Endothelial cell of umbilical vein (primary cell): ENCODE results near the gene TNRC6A. TPM values are rescaled to one million over a fixed set of nuclear protein-coding genes. Genes with fewer than 3 reads are reported as not detected.

Experiments
- BruUV-seq: library from RNA; stranded (reverse); fragments of 400-500 nt; replicated peaks from 2 replicates; lab custom pipeline; 2021; lab: Mats Ljungman, UMichigan
- CTCF ChIA-PET: fragments of 300-600, 350-600 bp; sonication (Branson Sonifier 250); formaldehyde crosslinking; loops from one replicate; lab custom pipeline; 2021; ENCODE audit warnings: antibody characterized with exemption, inconsistent platforms; lab: Charles Lee
- POLR2A ChIA-PET: fragments of 300-600, 350-600 bp; sonication (Branson Sonifier 250); formaldehyde crosslinking; loops from one replicate; lab custom pipeline; 2021; ENCODE audit warnings: antibody characterized with exemption, inconsistent platforms; lab: Charles Lee
- DNase-seq: peaks from one replicate; pipeline ENCODE4 v3.0.0-alpha.2; 2011; ENCODE audit warnings: low read depth, low spot score
- FAIRE-seq: peaks from 2 replicates; lab custom pipeline; 2011; peaks lifted over from hg19 to GRCh38; lab: Jason Lieb, UNC
- H2AFZ ChIP-seq: 2 replicates; pipeline ENCODE4 v1.6.0; 2012; ENCODE audit warnings: low read depth, low read length, control low read depth, inconsistent platforms
- H3K27ac ChIP-seq: 2 replicates; pipeline ENCODE4 v1.5.1; 2011; ENCODE audit warnings: low read depth, mild to moderate bottlenecking, control low read depth, low read length, moderate library complexity; ENCODE audit not compliant: insufficient read depth
- H3K27me3 ChIP-seq, 2 experiments: 2 replicates each; pipeline versions ENCODE4 v1.6.0 to v1.6.1; 2011; ENCODE audit warnings: low read length in 2 of 2, mixed read lengths in 1 of 2; ENCODE audit not compliant: control insufficient read depth in 2 of 2, insufficient read depth in 2 of 2
- H3K36me3 ChIP-seq, 2 experiments: 2 replicates in 1 of 2; 3 replicates in 1 of 2; pipeline ENCODE4 v1.5.1; 2011; ENCODE audit warnings: low read length in 2 of 2, mild to moderate bottlenecking in 1 of 2, moderate library complexity in 1 of 2; ENCODE audit not compliant: control insufficient read depth in 2 of 2, insufficient read depth in 2 of 2; ENCODE audit errors: extremely low read depth in 1 of 2
- H3K4me1 ChIP-seq: 3 replicates; pipeline ENCODE4 v1.5.1; 2011; ENCODE audit warnings: mild to moderate bottlenecking, low read length; ENCODE audit not compliant: control insufficient read depth, insufficient read depth; ENCODE audit errors: extremely low read depth
- H3K4me2 ChIP-seq: 2 replicates; pipeline ENCODE4 v1.6.1; 2011; ENCODE audit warnings: low read length, control low read depth, mixed read lengths; ENCODE audit not compliant: insufficient read depth
- H3K4me3 ChIP-seq, 3 experiments: fragments of 200-600 bp in 1 of 3; sonication (generic), shearing (Covaris generic) in 1 of 3; replicated peaks in 1 of 3; 2 replicates each; pipeline ENCODE4 v1.5.1; 2011 to 2016; ENCODE audit warnings: control low read depth in 3 of 3, low read length in 3 of 3, mild to moderate bottlenecking in 2 of 3, inconsistent platforms in 1 of 3, low read depth in 1 of 3, moderate library complexity in 1 of 3; ENCODE audit not compliant: insufficient read depth in 1 of 3
- H3K79me2 ChIP-seq: 2 replicates; pipeline ENCODE4 v1.6.0; 2012; ENCODE audit warnings: low read length, inconsistent platforms; ENCODE audit not compliant: control insufficient read depth, insufficient read depth
- H3K9ac ChIP-seq: replicated peaks from 2 replicates; pipeline ENCODE3; 2011; ENCODE audit warnings: low read length, control low read depth; ENCODE audit not compliant: insufficient read depth; ENCODE audit errors: extremely low read depth
- H3K9me1 ChIP-seq: replicated peaks from 3 replicates; pipeline ENCODE4 v1.6.0; 2011; ENCODE audit warnings: mild to moderate bottlenecking, low read length; ENCODE audit not compliant: control insufficient read depth, insufficient read depth; ENCODE audit errors: extremely low read depth
- H3K9me3 ChIP-seq: replicated peaks from 2 replicates; pipeline ENCODE4 v1.5.1; 2012; ENCODE audit warnings: low read length, inconsistent platforms; ENCODE audit not compliant: control insufficient read depth, insufficient read depth
- H4K20me1 ChIP-seq: replicated peaks from 2 replicates; pipeline ENCODE3; 2011; ENCODE audit warnings: mild to moderate bottlenecking, low read length; ENCODE audit not compliant: control insufficient read depth, insufficient read depth; ENCODE audit errors: extremely low read depth
- EZH2 ChIP-seq: IDR thresholded peaks from 2 replicates; pipeline ENCODE4 v1.6.1; 2012; ENCODE audit warnings: borderline replicate concordance, low read depth, mild to moderate bottlenecking, moderate library complexity, low read length, inconsistent platforms; ENCODE audit not compliant: severe bottlenecking
- FOS ChIP-seq: IDR thresholded peaks from 2 replicates; pipeline ENCODE4 v1.6.1; 2011; ENCODE audit warnings: mild to moderate bottlenecking, low read length, moderate library complexity, borderline replicate concordance; ENCODE audit not compliant: insufficient read depth
- GATA2 ChIP-seq: IDR thresholded peaks from 2 replicates; pipeline ENCODE4 v1.7.0; 2011; ENCODE audit warnings: low read depth, mild to moderate bottlenecking, moderate library complexity, mixed read lengths, low read length; ENCODE audit not compliant: insufficient read length, insufficient read depth
- JUN ChIP-seq: IDR thresholded peaks from 2 replicates; pipeline ENCODE4 v1.6.1; 2011; ENCODE audit warnings: borderline replicate concordance, low read depth; ENCODE audit not compliant: insufficient read length, insufficient read depth
- MYC ChIP-seq: IDR thresholded peaks from one replicate; pipeline ENCODE4 v1.6.1; 2011; ENCODE audit warnings: mild to moderate bottlenecking, low read depth, low read length
- POLR2A ChIP-seq: IDR thresholded peaks from 2 replicates; pipeline ENCODE4 v1.6.1; 2012; ENCODE audit warnings: low read depth, mild to moderate bottlenecking, control low read depth, low read length
- POLR2AphosphoS5 ChIP-seq: IDR thresholded peaks from 2 replicates; pipeline ENCODE4 v1.6.1; 2012; ENCODE audit warnings: low read depth, mild to moderate bottlenecking, control low read depth, low read length, moderate library complexity; ENCODE audit not compliant: insufficient read depth
- dilution Hi-C: fragments of 300-500 bp; cut with MboI; formaldehyde crosslinking; loops from one replicate; pipeline ENCODE4 v1.15.0; 2019; ENCODE audit warnings: low sequenced_read_pairs; ENCODE audit not compliant: extremely low pct_ligation_motif_present
- intact Hi-C: fragments of 100-400 bp; cut with micrococcal nuclease; formaldehyde crosslinking; loops from one replicate; pipeline ENCODE4 v1.10.0; 2022
- polyA plus RNA-seq, 4 experiments: library from polyadenylated mRNA; depleted of rRNA in 3 of 4; stranded (reverse) in 3 of 4; unstranded in 1 of 4; fragments of >200 nt; gene quantifications; 2 replicates each; pipeline versions ENCODE4 v1.2.1 to v1.2.3, GENCODE V29; 2011 to 2012; ENCODE audit warnings: missing spikeins in 1 of 4
- total RNA-seq: library from RNA; stranded (reverse); gene quantifications from 2 replicates; pipeline ENCODE4 v1.2.3, GENCODE V29; 2021
- TF ChIP-seq, protein P1 (sequence below), 2 donors: IDR thresholded peaks; 1 replicate in 1 of 2; 2 replicates in 1 of 2; pipeline ENCODE4 v1.5.1; 2011; ENCODE audit warnings: low read length in 2 of 2, mild to moderate bottlenecking in 2 of 2, moderate library complexity in 2 of 2, control low read depth in 1 of 2, inconsistent platforms in 1 of 2, low read depth in 1 of 2; ENCODE audit not compliant: insufficient read depth in 1 of 2; ENCODE audit errors: extremely low read depth in 1 of 2
- TF ChIP-seq, protein P2 (sequence below): IDR thresholded peaks from 2 replicates; pipeline ENCODE4 v1.6.1; 2011; ENCODE audit not compliant: insufficient read depth, insufficient read length

The TNRC6A gene
- total and polyA plus RNA-seq, 2 donors (not counting 3 experiments of a cell fraction or from before 2014, with no cell fraction given): 39.3 to 74.5 TPM

DNA sequence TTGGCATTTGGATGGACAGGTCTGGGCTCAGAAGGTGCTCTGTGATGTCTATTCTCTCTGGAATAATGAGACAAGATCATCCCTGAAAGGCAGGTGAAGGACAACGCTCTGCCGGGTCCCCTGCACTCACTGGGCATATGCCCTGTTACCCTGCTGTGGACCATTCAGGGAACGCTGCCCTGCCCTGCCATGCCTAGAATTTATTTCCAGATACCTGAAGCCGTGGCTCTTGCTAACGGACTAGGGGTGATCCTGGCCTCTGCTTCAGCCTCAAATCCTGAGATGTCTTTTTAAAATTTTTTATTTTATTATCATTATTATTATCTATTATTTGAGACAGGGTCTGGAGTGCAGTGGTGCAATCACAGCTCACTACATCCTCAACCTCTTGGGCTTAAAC, 120.2 kb downstream of the TNRC6A start:
- CTCF ChIA-PET: interaction anchor here (0.7 kb wide), 1 partner anchor 9 kb away, joined by 3 read pairs; no protein-coding TSS in a partner anchor
- H3K9ac ChIP-seq: no peak overlapping the region
- H3K9me1 ChIP-seq: no peaks in the 10 kb centered on the region
- no TSS peak for BruUV-seq
- POLR2A ChIA-PET: no interaction called here
- no peak overlapping the region for H3K4me2 ChIP-seq
- intact Hi-C loops (loop anchor here (10.0 kb wide), 1 partner anchor 195 kb away; no protein-coding TSS in a partner anchor), dilution Hi-C loops (no loop called here)
- no peaks in the 10 kb centered on the region for H3K9me3 ChIP-seq
- peaks cover 38% of the 10 kb centered on the region for H3K4me1 ChIP-seq
- H3K27ac ChIP-seq: no peak overlapping the region
- H3K4me3 ChIP-seq: no peak overlapping the region
- DNase-seq (no peak), FAIRE-seq (no peak)
- no peak overlapping the region for H2AFZ ChIP-seq
- H3K27me3 ChIP-seq: no peaks in the 10 kb centered on the region
- no peaks in the 10 kb centered on the region for H4K20me1 ChIP-seq
- no peaks in the 10 kb centered on the region for H3K36me3 ChIP-seq
- no peaks in the 10 kb centered on the region for H3K79me2 ChIP-seq
- no peak for TF ChIP-seq FOS
- TF ChIP-seq GATA2: no peak
- TF ChIP-seq, protein P1, sequence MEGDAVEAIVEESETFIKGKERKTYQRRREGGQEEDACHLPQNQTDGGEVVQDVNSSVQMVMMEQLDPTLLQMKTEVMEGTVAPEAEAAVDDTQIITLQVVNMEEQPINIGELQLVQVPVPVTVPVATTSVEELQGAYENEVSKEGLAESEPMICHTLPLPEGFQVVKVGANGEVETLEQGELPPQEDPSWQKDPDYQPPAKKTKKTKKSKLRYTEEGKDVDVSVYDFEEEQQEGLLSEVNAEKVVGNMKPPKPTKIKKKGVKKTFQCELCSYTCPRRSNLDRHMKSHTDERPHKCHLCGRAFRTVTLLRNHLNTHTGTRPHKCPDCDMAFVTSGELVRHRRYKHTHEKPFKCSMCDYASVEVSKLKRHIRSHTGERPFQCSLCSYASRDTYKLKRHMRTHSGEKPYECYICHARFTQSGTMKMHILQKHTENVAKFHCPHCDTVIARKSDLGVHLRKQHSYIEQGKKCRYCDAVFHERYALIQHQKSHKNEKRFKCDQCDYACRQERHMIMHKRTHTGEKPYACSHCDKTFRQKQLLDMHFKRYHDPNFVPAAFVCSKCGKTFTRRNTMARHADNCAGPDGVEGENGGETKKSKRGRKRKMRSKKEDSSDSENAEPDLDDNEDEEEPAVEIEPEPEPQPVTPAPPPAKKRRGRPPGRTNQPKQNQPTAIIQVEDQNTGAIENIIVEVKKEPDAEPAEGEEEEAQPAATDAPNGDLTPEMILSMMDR (IDR thresholded peaks at IDR 0.05; ENCODE audit: extremely low read depth in 1 of 2, insufficient read depth in 1 of 2, low read depth in 1 of 2, low read length in 2 of 2): no peak
- TF ChIP-seq MYC: no peak
- TF ChIP-seq POLR2A: no peak
- no peak for TF ChIP-seq EZH2
- TF ChIP-seq, protein P2, sequence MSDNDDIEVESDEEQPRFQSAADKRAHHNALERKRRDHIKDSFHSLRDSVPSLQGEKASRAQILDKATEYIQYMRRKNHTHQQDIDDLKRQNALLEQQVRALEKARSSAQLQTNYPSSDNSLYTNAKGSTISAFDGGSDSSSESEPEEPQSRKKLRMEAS: no peak
- no peak for TF ChIP-seq POLR2AphosphoS5
- no peak for TF ChIP-seq JUN
